Peyer's patch (tissue), 4 donors: ENCODE data around the gene PTPN23.
A peak's percentile ranks its signal among the peaks of the same experiment; 100 is the strongest.

ENCODE experiments used
- CTCF ChIP-seq, 6 experiments: fragments of 450-650 bp in 4 of 6; fragments of 200-600 bp in 2 of 6; sonication (generic) in 1 of 6; IDR thresholded peaks; one replicate each; pipeline ENCODE4 v1.5.1; 2017 to 2019; ENCODE audit warnings: antibody characterized with exemption in 6 of 6, mild to moderate bottlenecking in 3 of 6, moderate library complexity in 1 of 6
- POLR2A ChIP-seq, 2 donors: fragments of 450-650 bp; IDR thresholded peaks; one replicate each; pipeline ENCODE4 v1.5.1; 2017; ENCODE audit warnings: antibody characterized with exemption in 2 of 2, mild to moderate bottlenecking in 2 of 2, moderate library complexity in 2 of 2

GRCh38 chr3:47424434-47425382, 43.9 kb downstream of the PTPN23 start:
- TF ChIP-seq CTCF (IDR thresholded peaks at IDR 0.05), result peak in 1 of 6 experiments; percentile 1
- TF ChIP-seq POLR2A (IDR thresholded peaks at IDR 0.05), result no peak
